K562 (cell line): ENCODE measurements around the gene PIK3CD. TPM values are rescaled to one million over a fixed set of nuclear protein-coding genes. Genes with fewer than 3 reads are reported as not detected.

Source experiments
- ATAC-seq: fragments of 200-7000 bp; cut with Tn5 transposase; 3 replicates; pipeline ENCODE4 v1.9.1; 2020; ENCODE audit warnings: moderate library complexity
- BruUV-seq: library from RNA; stranded (reverse); fragments of 400-500 nt; replicated peaks from 2 replicates; lab custom pipeline; 2021; lab: Mats Ljungman, UMichigan
- CTCF ChIA-PET: fragments of 300-600 bp; formaldehyde crosslinking; extraction: SDS; loops from one replicate; lab custom pipeline; 2021; ENCODE audit warnings: low intra/inter-chr PET ratio; lab: Yijun Ruan, JAX
- POLR2A ChIA-PET: fragments of 300-600, 350-650 bp; sonication (Branson Sonifier 250); formaldehyde crosslinking; extraction: SDS; loops from one replicate; lab custom pipeline; 2021; ENCODE audit warnings: antibody characterized with exemption, inconsistent platforms; lab: Yijun Ruan, JAX
- DNase-seq, 4 experiments: peaks; one replicate each; pipeline versions ENCODE4 v3.0.0 to v3.0.0-alpha.2; 2011 to 2018; ENCODE audit warnings: low spot score in 3 of 4, mixed read lengths in 3 of 4; ENCODE audit errors: extremely low read depth in 1 of 4
- FAIRE-seq: peaks from 2 replicates; lab custom pipeline; 2011; peaks lifted over from hg19 to GRCh38; lab: Jason Lieb, UNC
- H2AFZ ChIP-seq: 2 replicates; pipeline ENCODE4 v1.6.0; 2011; ENCODE audit warnings: low read depth, low read length, control low read depth, inconsistent platforms
- H3K27ac ChIP-seq: fragments of 200-600 bp; 3 replicates; pipeline ENCODE4 v1.8.0; 2011; ENCODE audit warnings: low read depth, mild to moderate bottlenecking, control low read depth, inconsistent platforms, low read length, moderate library complexity, mixed read lengths; ENCODE audit errors: extremely low read depth
- H3K27me3 ChIP-seq, 2 experiments: fragments of 300-600 bp in 1 of 2; 2 replicates in 1 of 2; 3 replicates in 1 of 2; pipeline versions ENCODE4 v1.6.0 to v1.8.0; 2011; ENCODE audit warnings: inconsistent platforms in 2 of 2, low read length in 2 of 2, mild to moderate bottlenecking in 1 of 2, mixed read lengths in 1 of 2, moderate library complexity in 1 of 2; ENCODE audit not compliant: control insufficient read depth in 2 of 2, insufficient read depth in 2 of 2
- H3K36me3 ChIP-seq: fragments of 300-600 bp; 3 replicates; pipeline ENCODE4 v1.8.0; 2011; ENCODE audit warnings: mild to moderate bottlenecking, low read length, inconsistent platforms; ENCODE audit not compliant: control insufficient read depth, insufficient read depth
- H3K4me1 ChIP-seq, 2 experiments: fragments of 200-600 bp in 1 of 2; replicated peaks in 1 of 2; 2 replicates in 1 of 2; 3 replicates in 1 of 2; pipeline versions ENCODE4 v1.5.1 to v1.8.0; 2011; ENCODE audit warnings: inconsistent platforms in 2 of 2, low read length in 2 of 2, mild to moderate bottlenecking in 1 of 2, mixed read lengths in 1 of 2, moderate library complexity in 1 of 2; ENCODE audit not compliant: control insufficient read depth in 2 of 2, insufficient read depth in 2 of 2
- H3K4me2 ChIP-seq: 2 replicates; pipeline ENCODE4 v1.6.1; 2011; ENCODE audit warnings: low read length, control low read depth, inconsistent platforms, mixed read lengths; ENCODE audit not compliant: insufficient read depth
- H3K4me3 ChIP-seq: fragments of 200-600 bp; sonication (generic), shearing (Covaris generic); 2 replicates; pipeline ENCODE4 v1.5.1; 2016; ENCODE audit warnings: control low read depth, inconsistent platforms
- H3K79me2 ChIP-seq: fragments of 200-600 bp; 3 replicates; pipeline ENCODE4 v1.8.0; 2011; ENCODE audit warnings: low read length, inconsistent platforms; ENCODE audit not compliant: control insufficient read depth, insufficient read depth
- H3K9ac ChIP-seq, 2 experiments: 2 replicates each; pipeline versions ENCODE4 v1.6.0 to v1.6.1; 2011; ENCODE audit warnings: low read depth in 2 of 2, low read length in 2 of 2, control low read depth in 1 of 2, inconsistent platforms in 1 of 2, mild to moderate bottlenecking in 1 of 2, mixed read lengths in 1 of 2; ENCODE audit not compliant: insufficient read depth in 1 of 2
- H3K9me1 ChIP-seq: one replicate; pipeline ENCODE4 v1.6.0; 2011; ENCODE audit warnings: inconsistent platforms, mild to moderate bottlenecking, low read length, moderate library complexity; ENCODE audit not compliant: control insufficient read depth, insufficient read depth
- H3K9me3 ChIP-seq: replicated peaks from 2 replicates; pipeline ENCODE4 v1.5.1; 2011; ENCODE audit warnings: low read depth, low read length, inconsistent platforms; ENCODE audit not compliant: control insufficient read depth, insufficient read depth
- H4K20me1 ChIP-seq: replicated peaks from 2 replicates; pipeline ENCODE4 v1.6.1; 2011; ENCODE audit warnings: low read length, inconsistent platforms, mixed read lengths; ENCODE audit not compliant: control insufficient read depth, insufficient read depth
- EP300 ChIP-seq: IDR thresholded peaks from 2 replicates; pipeline ENCODE4 v1.6.1; 2012; ENCODE audit warnings: low read length, improper control_type of control experiment
- HDAC3 ChIP-seq: fragments of 450-650 bp; IDR thresholded peaks from 2 replicates; pipeline ENCODE4 v1.6.1; 2018; ENCODE audit warnings: borderline replicate concordance, mild to moderate bottlenecking, moderate library complexity; ENCODE audit not compliant: partially characterized antibody
- HDGF ChIP-seq: fragments of 450-650 bp; IDR thresholded peaks from 2 replicates; pipeline ENCODE4 v1.6.1; 2016
- KDM4B ChIP-seq, 2 experiments: fragments of 450-650 bp in 1 of 2; sonication (generic) in 1 of 2; IDR thresholded peaks; 2 replicates each; pipeline ENCODE4 v1.6.1; 2016 to 2017; ENCODE audit warnings: borderline replicate concordance in 2 of 2, antibody characterized with exemption in 1 of 2, low read depth in 1 of 2, mild to moderate bottlenecking in 1 of 2
- LEF1 ChIP-seq: fragments of 450-650 bp; IDR thresholded peaks from 2 replicates; pipeline ENCODE4 v1.6.1; 2016; ENCODE audit warnings: mild to moderate bottlenecking
- MEF2D ChIP-seq: conservative IDR thresholded peaks from 2 replicates; pipeline ENCODE4 v1.6.1; 2016; ENCODE audit warnings: low read depth, missing genetic modification characterization, missing compliant biosample characterization
- MIER1 ChIP-seq: fragments of 450-650 bp; IDR thresholded peaks from 2 replicates; pipeline ENCODE4 v1.6.1; 2016; ENCODE audit warnings: antibody characterized with exemption, mild to moderate bottlenecking, low read depth
- PCBP1 ChIP-seq: fragments of 200-400 bp; formaldehyde crosslinking; IDR thresholded peaks from 2 replicates; pipeline ENCODE4 v1.6.1; 2018; ENCODE audit warnings: mild to moderate bottlenecking, low read depth, low read length; ENCODE audit not compliant: poor library complexity, severe bottlenecking
- SNRNP70 ChIP-seq: fragments of 200-400 bp; formaldehyde crosslinking; optimal IDR thresholded peaks from 2 replicates; pipeline ENCODE3; 2017; ENCODE audit warnings: low read depth, low read length
- TAF1 ChIP-seq: IDR thresholded peaks from 2 replicates; pipeline ENCODE4 v1.6.1; 2011; ENCODE audit warnings: mild to moderate bottlenecking, low read length, moderate library complexity; ENCODE audit not compliant: insufficient read depth, control insufficient read depth, severe bottlenecking; ENCODE audit errors: extremely low read depth
- TOE1 ChIP-seq, 2 experiments: fragments of 450-650 bp in 1 of 2; sonication (generic) in 1 of 2; formaldehyde crosslinking in 1 of 2; IDR thresholded peaks; 2 replicates each; pipeline versions ENCODE4 v1.7.1 to v1.8.0; 2016 to 2022; ENCODE audit warnings: borderline replicate concordance in 2 of 2, mild to moderate bottlenecking in 2 of 2, antibody characterized with exemption in 1 of 2, inconsistent platforms in 1 of 2, low read depth in 1 of 2, missing genetic modification reagents in 1 of 2, moderate library complexity in 1 of 2
- ZNF263 ChIP-seq: sonication (generic); formaldehyde crosslinking; IDR thresholded peaks from 2 replicates; pipeline ENCODE4 v1.8.0; 2022; ENCODE audit warnings: mild to moderate bottlenecking, missing genetic modification reagents, borderline replicate concordance
- ZNF41 ChIP-seq: fragments of 250-450 bp; sonication (Bioruptor Pico); conservative IDR thresholded peaks from 2 replicates; pipeline ENCODE4 v1.4.0; 2020; ENCODE audit warnings: mild to moderate bottlenecking
- ZNF668 ChIP-seq: fragments of 250-450 bp; sonication (Bioruptor Pico); IDR thresholded peaks from 2 replicates; pipeline ENCODE4 v1.8.0; 2022; ENCODE audit warnings: mild to moderate bottlenecking, inconsistent platforms
- ZNF695 ChIP-seq: fragments of 450-650 bp; formaldehyde crosslinking; IDR thresholded peaks from 2 replicates; pipeline ENCODE4 v1.4.0; 2020; ENCODE audit warnings: mild to moderate bottlenecking, moderate library complexity
- WGBS: fragments of 100-300 bp; shearing (Covaris generic); methylation state at CpG from one replicate; pipeline ENCODE4 v1.1.6; 2016; ENCODE audit warnings: low coverage, mixed read lengths; ENCODE audit not compliant: insufficient coverage; ENCODE audit errors: missing lambda C conversion rate; 5-methylcytosine and 5-hydroxymethylcytosine counted together
- in situ Hi-C: fragments of 300-500 bp; cut with MboI; formaldehyde crosslinking; loops from 4 replicates; pipeline ENCODE4 v1.15.0; 2018; ENCODE audit warnings: inconsistent platforms, mixed read lengths
- intact Hi-C: fragments of 100-400 bp; cut with micrococcal nuclease; formaldehyde crosslinking; loops from 2 replicates; pipeline ENCODE4 v1.14.2; 2022
- polyA plus RNA-seq, 8 experiments: library from polyadenylated mRNA; depleted of rRNA in 4 of 8; stranded (reverse) in 5 of 8; unstranded in 3 of 8; fragments of >200 nt; fragmentation: Nextera tagmentation in 2 of 8; fragmentation: Illumina TruSeq in 1 of 8; extraction: Ambion mirVana in 2 of 8; extraction: Trizol in 1 of 8; gene quantifications; 2 replicates each; pipeline versions ENCODE4 v1.2.1 to v1.2.3, GENCODE V29; 2011 to 2014; ENCODE audit warnings: inconsistent platforms in 1 of 8, missing spikeins in 1 of 8
- total RNA-seq, 7 experiments: library from RNA; depleted of rRNA in 6 of 7; stranded (reverse); fragments of >200 nt in 6 of 7; fragmentation: Illumina TruSeq in 2 of 7; extraction: Trizol in 2 of 7; gene quantifications; 2 replicates each; pipeline versions ENCODE4 v1.2.1 to v1.2.3, GENCODE V29; 2011 to 2021; ENCODE audit warnings: low replicate concordance in 1 of 7

Gene PIK3CD
- total and polyA plus RNA-seq, 9 of the 15 experiments (the other 6 are each of a cell fraction or from before 2014, with no cell fraction given), result 1.8 to 20.8 (median 7.2) TPM

GRCh38 chr1:9751971-9752370 lies 100.4 kb downstream of the PIK3CD start:
- H3K36me3 ChIP-seq, result peaks cover 13% of the 10 kb centered on the region; the same call in 1 of the 3 replicates
- TF ChIP-seq TAF1 (no peak), ZNF263 (no peak), MIER1 (no peak), LEF1 (no peak), MEF2D (tag) (no peak), HDGF (no peak), SNRNP70 (no peak), EP300 (no peak), HDAC3 (no peak), PCBP1 (no peak), KDM4B (IDR thresholded peaks at IDR 0.05; ENCODE audit: borderline replicate concordance in 2 of 2, low read depth in 1 of 2) (no peak), ZNF695 (CRISPR knock-in tag) (no peak), TOE1 (IDR thresholded peaks at IDR 0.05; ENCODE audit: borderline replicate concordance) (no peak), TOE1 (CRISPR knock-in tag; IDR thresholded peaks at IDR 0.05; ENCODE audit: borderline replicate concordance, low read depth) (no peak), ZNF668 (no peak), ZNF41 (CRISPR knock-in tag) (no peak)
- CTCF ChIA-PET, result no interaction called here
- H3K27me3 ChIP-seq, result no peaks in the 10 kb centered on the region
- no peak for DNase-seq
- no peak overlapping the region for H2AFZ ChIP-seq
- FAIRE-seq, result no peak
- POLR2A ChIA-PET, result interaction anchor here (0.5 to 1.1 kb wide), 2 partner anchors 10 to 281 kb away, joined by 3 read pairs; partner anchors contain the start of gene UBE4B
- H3K9me3 ChIP-seq, result no peaks in the 10 kb centered on the region
- 31% methylated on average over 3 of the region's 3 CpGs for WGBS
- in situ Hi-C loops (loop anchor here (10.0 kb wide), 1 partner anchor 1177 kb away; no protein-coding TSS in a partner anchor), intact Hi-C loops (no loop called here)
- no peak overlapping the region for H3K4me2 ChIP-seq
- no peaks in the 10 kb centered on the region for H4K20me1 ChIP-seq
- no TSS peak for BruUV-seq
- H3K9ac ChIP-seq, result no peak overlapping the region
- H3K79me2 ChIP-seq, result no peaks in the 10 kb centered on the region
- H3K4me1 ChIP-seq, result peaks cover 7 to 8% of the 10 kb centered on the region in 2 experiments; a peak in 3 of 5 replicates
- no peak overlapping the region for H3K4me3 ChIP-seq
- no peaks in the 10 kb centered on the region for H3K9me1 ChIP-seq
- H3K27ac ChIP-seq, result no peak overlapping the region
- ATAC-seq, result no peak
